IPS-18c (cell line): ENCODE measurements around the gene NEK5.
"Not testable (repeated sequence)": the region's sequence is repeated elsewhere in the genome, so short reads cannot be mapped to it uniquely, and the experiment has no call there.

Source experiments
- H3K4me3 ChIP-seq: 2 replicates; pipeline ENCODE4 v1.7.0; 2013; ENCODE audit warnings: low read depth, mild to moderate bottlenecking, low read length, moderate library complexity; ENCODE audit not compliant: insufficient read depth
- H3K9me3 ChIP-seq: one replicate; pipeline ENCODE4 v1.6.1; 2013; ENCODE audit warnings: mild to moderate bottlenecking, low read length, moderate library complexity; ENCODE audit not compliant: control insufficient read depth, insufficient read depth

The NEK5 gene

DNA sequence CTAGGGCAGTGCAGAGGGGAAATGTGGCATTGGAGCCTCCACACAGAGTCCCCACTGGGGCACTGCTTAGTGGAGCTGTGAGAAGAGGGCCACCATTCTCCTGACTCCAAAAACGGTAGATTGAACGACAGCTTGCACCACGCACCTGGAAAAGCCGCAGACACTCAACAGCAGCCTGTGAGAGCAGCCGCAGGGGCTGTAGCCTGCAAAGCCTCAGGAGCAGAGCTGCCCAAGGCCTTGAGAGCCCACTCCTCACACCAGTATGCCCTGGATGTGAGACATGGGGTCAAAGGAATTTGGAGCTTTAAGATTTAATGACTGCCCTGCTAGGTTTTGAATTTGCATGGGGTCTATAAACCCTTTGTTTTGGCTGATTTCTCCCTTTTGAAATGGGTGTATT, 31.7 kb downstream of the NEK5 start:
- no peak overlapping the region for H3K4me3 ChIP-seq

DNA sequence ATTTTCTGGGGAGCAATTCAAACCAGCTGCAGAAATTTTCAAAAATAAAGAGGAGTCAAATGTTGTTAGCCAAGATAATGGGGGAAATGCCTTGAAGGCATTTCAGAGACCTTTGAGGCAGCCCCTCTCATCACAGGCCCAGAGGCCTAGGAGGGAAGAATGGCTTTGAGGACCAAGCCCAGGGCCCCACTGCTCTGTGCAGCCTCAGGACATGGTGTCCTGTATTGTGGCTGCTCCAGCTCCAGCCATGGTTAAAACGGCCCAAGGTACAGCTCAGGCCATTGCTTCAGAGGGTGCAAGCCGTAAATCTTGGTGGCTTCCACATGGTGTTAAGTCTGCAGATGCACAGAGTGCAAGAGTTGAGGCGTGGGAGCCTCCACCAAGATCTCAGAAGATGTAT, 32.1 kb downstream of the NEK5 start:
- Histone ChIP-seq H3K9me3 (peaks cover 2% of the 10 kb centered on the region), H3K4me3 (no peak overlapping the region)

More for the DNA sequence above, 31.7 kb downstream of the NEK5 start:
- H3K9me3 ChIP-seq: peaks cover 2% of the 10 kb centered on the region

DNA sequence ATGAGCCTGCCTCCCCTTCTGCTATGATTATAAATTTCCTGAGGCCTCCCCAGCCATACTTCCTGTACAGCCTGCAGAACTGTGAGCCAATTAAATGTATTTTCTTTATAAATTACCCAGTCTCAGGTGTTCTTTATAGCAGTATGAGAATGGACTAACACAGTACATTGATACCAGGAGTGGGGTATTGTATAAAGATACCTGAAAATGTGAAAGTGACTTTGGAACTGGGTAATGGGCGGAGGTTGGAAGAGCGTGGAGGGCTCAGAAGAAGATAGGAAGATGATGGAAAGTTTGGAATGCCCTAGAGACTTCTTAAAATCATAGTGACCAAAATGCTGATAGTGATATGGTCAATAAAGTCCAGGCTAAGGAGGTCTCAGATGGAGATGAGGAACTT, 32.8 kb downstream of the NEK5 start:
- Histone ChIP-seq H3K4me3 (no peak overlapping the region), H3K9me3 (peaks cover 2% of the 10 kb centered on the region)

DNA sequence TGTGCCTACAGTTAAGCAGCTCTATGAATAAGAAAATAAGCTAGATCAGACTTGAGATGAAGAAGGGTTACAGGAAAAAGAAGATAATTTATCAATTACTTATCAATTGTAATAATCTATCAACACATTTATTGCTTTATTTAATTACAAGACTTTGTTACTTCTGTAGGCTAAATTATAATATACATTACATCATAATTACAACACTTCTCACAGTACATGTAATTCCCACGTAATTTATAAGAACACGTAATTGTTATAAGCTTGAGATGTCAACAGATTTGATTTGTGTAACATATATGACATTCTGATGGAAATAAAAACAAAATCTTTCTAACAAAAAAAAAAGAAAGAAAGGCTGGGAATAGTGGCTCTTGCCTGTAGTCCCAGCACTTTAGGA, 36.8 kb downstream of the NEK5 start:
- H3K9me3 ChIP-seq: peaks cover 2% of the 10 kb centered on the region
- no peak overlapping the region for H3K4me3 ChIP-seq

DNA sequence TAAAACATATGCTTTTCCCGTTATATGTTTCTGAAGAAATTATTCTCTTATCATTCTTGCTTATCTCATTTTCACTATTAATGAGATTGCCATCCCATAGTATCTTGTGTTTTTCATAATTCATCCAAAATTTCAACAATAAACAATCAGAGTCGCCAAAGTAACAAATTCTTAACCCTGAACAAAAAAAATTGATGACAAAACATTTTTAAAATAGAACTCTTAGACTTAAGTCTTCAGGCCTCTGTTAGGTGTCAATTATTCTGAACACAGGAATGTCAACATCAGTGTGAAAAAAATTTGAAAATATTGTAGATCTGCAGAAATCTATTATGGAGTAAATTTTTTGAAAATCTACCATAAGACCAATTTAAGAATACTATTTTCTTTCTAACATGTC, 37.4 kb downstream of the NEK5 start:
- Histone ChIP-seq H3K4me3 (no peak overlapping the region), H3K9me3 (peaks cover 2% of the 10 kb centered on the region)

DNA sequence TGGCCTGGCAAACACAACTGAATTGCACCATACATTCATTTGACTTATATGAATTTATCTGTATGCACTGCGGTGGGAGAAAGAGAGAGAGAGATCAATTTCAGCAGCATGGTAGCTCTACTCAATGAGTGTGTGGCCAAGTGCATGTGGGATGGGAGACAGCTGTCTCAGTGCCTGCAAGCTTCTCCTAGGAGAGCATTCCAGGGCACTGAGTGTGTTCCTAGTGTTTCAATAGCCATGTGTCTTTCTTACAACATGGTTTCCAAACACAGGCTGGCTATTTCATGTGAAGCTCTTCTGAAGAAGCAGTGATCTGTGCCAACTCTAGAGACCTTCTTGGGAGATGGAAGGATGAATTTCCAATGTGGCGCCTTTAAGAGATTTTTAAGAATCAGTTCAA, 43.5 kb downstream of the NEK5 start:
- Histone ChIP-seq H3K9me3 (no peaks in the 10 kb centered on the region), H3K4me3 (no peak overlapping the region)

DNA sequence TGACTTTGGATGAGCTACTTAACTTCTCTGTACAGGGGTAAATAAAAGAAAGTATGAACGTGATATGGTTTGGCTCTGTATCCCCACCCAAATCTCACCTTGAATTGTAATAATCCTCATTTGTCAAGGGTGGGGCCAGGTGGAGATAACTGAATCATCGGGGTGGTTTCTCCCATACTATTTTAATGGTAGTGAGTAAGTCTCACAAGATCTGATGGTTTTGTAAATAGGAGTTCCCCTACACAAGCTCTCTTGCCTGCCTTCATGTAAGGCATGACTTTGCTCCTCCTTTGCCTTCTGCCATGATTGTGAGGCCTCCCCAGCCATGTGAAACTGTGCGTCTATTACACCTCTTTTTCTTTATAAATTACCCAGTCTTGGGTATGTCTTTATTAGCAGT, 43.9 kb downstream of the NEK5 start:
- H3K9me3 ChIP-seq, H3K4me3 ChIP-seq: not testable (repeated sequence)

DNA sequence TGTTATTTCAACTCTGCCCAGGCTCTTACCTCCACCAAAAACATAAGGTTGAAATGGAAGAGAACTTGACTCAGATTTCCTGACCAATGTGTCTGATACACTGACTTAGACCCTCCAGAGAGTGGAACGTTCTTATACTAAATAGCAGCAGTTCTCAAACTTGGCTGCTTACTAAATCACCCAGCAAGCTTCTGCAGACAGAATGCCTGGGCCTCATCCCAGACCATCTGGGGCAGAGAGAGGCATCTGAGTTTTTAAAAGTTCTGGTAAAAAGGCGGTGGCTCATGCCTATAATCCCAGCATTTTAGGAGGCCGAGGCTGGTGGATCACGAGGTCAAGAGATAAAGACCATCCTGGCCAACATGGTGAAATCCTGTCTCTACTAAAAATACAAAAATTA, 46.3 kb downstream of the NEK5 start:
- Histone ChIP-seq H3K9me3 (no peaks in the 10 kb centered on the region), H3K4me3 (no peak overlapping the region)

DNA sequence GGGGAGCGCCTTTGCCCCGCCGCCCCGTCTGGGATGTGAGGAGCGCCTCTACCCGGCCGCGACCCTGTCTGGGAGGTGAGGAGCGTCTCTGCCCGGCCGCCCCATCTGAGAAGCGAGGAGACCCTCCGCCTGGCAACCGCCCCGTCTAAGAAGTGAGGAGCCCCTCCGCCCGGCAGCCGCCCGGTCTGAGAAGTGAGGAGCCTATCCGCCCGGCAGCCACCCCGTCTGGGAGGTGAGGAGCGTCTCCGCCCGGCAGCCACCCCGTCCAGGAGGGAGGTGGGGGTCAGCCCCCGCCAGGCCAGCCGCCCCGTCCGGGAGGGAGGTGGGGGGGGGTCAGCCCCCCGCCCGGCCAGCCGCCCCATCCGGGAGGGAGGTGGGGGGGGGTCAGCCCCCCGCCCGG, 49.0 kb downstream of the NEK5 start:
- H3K9me3 ChIP-seq: not testable (repeated sequence)

DNA sequence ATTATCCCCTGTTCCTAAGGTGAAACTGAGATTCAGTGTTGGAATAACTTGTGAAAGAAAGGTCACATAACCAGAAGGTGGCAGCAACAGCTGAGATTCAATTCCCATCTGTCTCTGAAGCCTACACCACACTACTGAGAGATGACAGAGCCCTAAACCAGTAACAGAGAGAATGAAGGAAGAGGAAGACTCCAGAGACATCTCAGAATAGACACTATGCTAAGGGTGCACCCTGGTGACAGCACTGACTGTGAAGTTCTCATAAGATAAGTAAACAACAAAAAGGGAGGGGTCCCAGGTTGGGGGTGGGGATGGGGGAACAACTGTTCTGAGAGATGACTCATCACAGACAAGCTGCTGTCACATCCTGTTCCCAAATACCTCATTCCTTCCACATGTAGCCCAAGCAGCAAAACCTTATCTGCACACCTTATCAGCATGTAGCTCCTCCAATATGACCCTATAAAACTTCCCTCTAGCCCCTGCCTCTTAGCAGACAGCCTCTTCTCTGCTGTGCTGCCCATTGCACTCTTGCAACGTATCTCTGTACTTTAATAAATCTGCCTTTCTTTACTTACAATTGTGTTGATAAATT, 57.8 kb downstream of the NEK5 start:
- H3K4me3 ChIP-seq: no peak overlapping the region
- peaks cover 11% of the 10 kb centered on the region for H3K9me3 ChIP-seq

More for the DNA sequence above, 49.0 kb downstream of the NEK5 start:
- H3K4me3 ChIP-seq: not testable (repeated sequence)

DNA sequence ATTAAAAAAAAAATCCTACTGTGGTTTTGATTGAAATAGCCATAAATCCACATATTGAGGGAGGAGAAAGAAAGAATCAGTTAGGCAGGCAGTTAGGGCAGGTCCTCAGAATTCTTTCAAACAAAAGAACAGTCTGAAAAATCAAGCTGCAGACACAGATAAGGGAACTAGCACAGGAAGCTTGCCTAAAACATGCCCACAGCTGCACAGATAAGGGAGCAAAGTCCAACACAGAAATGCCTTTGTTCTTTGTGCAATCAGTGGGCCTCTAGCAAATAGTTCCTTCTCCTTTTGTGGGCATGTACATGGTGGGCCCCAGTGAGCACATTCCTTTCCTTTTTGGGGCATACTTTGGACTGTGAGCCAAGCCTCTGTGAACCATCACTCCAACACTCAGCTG, 61.6 kb downstream of the NEK5 start:
- peaks cover 11% of the 10 kb centered on the region for H3K9me3 ChIP-seq
- no peak overlapping the region for H3K4me3 ChIP-seq

DNA sequence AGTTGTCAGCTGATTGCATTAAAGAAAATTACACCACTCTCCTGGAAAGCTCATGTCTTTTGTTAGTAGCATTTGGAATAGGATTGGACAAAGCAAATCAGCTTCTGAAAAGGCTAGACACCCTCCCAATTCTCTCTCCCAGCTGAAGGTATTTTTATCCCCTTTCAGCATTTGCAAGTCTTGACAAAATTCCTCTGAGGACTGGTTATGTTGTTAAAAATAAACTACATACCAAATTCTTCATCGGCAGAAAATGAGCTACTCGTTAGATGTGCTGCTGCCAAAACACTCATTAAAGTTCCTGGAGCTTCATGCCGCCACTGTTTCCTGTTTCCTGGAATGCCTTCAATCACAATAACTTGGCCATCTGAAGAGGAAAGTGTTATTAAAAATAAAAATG, 67.3 kb downstream of the NEK5 start:
- Histone ChIP-seq H3K4me3 (no peak overlapping the region), H3K9me3 (no peaks in the 10 kb centered on the region)

DNA sequence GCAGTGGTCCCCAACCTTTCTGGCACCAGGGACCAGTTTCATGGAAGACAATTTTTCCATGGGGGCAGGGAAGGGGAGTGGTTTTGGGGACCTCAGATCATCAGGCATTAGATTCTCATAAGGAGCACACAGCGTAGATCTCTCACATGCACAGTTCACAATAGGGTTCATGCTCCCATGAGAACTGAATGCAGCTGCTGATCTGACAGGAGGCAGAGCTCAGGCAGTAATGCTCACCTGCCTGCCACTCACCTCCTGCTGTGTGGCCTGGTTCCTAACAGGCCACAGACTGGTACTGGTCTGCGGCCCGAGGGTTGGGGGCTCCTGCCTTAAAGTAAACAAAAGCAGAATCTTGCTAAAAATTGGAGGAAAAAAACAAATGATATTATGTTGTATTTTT, 67.8 kb downstream of the NEK5 start:
- not testable (repeated sequence) for H3K9me3 ChIP-seq

DNA sequence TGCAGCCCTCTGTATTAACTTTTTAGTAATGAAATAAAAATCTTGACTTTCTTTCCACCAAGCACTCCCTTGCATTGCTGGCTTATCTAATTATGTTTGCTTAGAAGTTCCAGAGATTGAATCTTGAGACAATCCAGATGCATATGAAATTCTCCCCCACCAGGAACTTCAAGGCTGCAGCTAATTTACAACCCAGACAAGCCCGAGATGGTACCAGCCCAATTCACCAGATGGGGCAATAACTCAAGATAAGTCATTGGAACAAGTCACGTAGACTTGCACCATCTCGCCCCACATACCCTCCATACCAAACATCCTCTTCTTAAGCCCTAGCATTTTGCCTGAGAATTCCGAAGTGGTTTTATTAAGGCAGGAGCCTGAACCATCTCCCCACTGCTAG, 75.4 kb downstream of the NEK5 start:
- Histone ChIP-seq H3K9me3 (no peaks in the 10 kb centered on the region), H3K4me3 (no peak overlapping the region)

More for the DNA sequence above, 67.8 kb downstream of the NEK5 start:
- H3K4me3 ChIP-seq: not testable (repeated sequence)

DNA sequence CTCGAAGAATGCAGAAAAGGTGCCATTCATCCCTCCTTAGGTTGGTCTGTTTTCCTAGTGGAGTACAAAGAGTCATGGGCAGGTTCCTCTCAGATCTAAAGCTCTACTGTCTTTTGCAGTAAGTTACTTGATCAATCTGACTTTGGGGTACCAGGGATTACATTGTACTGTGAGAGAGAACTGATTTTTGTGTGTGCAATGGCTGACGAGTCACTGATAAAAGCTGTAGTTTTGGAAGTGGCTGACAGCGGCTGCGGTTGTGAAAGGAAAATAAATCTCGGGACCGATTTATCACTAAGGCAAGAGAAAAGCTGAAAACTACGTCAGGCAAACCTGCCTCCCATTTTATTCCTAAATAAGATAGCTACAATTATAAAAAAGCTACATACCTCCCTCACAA, 77.5 kb downstream of the NEK5 start:
- no peak overlapping the region for H3K4me3 ChIP-seq

DNA sequence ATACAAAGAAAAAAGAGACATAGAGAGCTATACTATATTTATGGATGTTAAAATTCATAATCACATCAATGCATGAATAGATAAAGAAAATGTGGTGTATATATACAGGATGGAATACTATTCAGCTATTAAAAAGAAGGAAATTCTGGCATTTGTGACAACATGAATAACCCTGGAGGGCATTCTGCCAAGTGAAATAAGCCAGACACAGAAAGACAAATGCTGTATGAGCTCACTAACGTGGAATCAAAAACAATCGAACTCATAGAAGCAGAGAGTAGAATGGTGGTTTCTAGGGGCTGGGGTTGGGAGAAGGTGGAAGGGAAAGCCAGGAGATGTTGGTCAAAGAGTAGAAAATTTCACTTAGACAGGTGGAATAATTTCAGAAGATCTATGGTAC, 80.4 kb downstream of the NEK5 start:
- Histone ChIP-seq H3K4me3 (no peak overlapping the region), H3K9me3 (no peaks in the 10 kb centered on the region)

More for the DNA sequence above, 77.5 kb downstream of the NEK5 start:
- H3K9me3 ChIP-seq: no peaks in the 10 kb centered on the region

DNA sequence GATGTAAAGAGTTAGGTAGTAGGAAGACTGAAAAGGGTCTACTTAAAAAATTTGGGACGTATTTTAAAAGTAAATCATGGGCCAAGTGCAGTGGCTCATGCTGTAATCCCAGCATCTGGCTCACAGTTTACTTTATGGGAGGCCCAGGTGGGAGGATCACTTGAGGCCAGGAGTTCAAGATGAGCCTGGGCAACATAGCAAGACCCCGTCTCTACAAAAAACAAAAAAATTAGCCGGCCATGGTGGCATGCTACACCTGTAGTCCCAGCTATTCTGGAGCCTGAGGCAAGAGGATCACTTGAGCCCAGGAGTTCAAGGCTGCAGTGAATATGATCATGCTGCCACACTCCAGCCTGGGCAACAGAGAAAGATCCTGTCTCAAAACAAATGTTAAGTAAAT, 81.4 kb downstream of the NEK5 start:
- no peak overlapping the region for H3K4me3 ChIP-seq

DNA sequence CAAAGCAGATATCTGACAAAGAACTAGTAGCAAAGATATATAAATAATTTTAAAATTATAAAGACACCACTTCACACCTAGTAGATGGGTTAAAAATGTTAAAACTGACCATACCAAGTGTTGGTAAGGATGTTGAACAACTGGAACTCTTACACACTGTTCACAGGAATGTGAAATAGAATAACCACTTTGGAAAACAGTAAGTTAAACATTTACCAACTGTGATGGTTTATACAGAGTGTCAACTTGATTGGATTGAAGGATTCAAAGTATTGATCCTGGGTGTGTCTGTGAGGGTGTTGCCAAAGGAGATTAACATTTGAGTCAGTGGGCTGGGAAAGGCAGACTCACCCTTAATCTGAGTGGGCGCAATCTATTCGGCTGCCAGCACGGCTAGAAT, 85.2 kb downstream of the NEK5 start:
- no peak overlapping the region for H3K4me3 ChIP-seq

More for the DNA sequence above, 81.4 kb downstream of the NEK5 start:
- no peaks in the 10 kb centered on the region for H3K9me3 ChIP-seq

DNA sequence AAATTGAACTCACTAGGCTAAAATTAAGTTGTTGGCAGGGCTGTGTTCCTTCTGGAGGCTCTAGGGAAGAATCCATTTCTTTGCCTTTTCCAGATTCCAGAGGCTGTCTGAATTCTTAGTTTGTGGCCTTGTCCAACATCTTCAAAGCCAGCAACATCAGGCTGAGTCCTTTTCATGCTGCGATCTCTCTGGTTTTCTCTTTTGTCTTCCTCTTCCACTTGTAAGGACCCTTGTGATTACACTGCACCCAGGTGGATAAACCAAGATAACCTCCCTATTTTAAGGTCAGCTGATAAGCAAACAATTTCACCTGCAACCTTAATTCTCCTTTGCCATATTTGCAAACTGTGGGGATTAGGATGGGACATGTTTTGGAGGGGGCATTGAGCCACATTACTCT, 92.8 kb downstream of the NEK5 start:
- H3K9me3 ChIP-seq: no peaks in the 10 kb centered on the region
- H3K4me3 ChIP-seq: no peak overlapping the region

More for the DNA sequence above, 85.2 kb downstream of the NEK5 start:
- H3K9me3 ChIP-seq: no peaks in the 10 kb centered on the region
